Smooth muscle cell (in vitro differentiated cells): ENCODE measurements around the gene DCANP1. TPM values are rescaled to one million over a fixed set of nuclear protein-coding genes. Genes with fewer than 3 reads are reported as not detected.

Experiments
- DNase-seq: peaks from one replicate; lab custom pipeline; 2025; ENCODE audit not compliant: unreplicated experiment; lab: John Stamatoyannopoulos, UW
- H2AFZ ChIP-seq: fragments of 200-600 bp; sonication (generic); 2 replicates; pipeline ENCODE4 v1.6.0; 2016; ENCODE audit warnings: antibody characterized with exemption, low read depth, mild to moderate bottlenecking
- H3F3A ChIP-seq: fragments of 200-600 bp; sonication (generic); 2 replicates; pipeline ENCODE4 v1.6.0; 2017; ENCODE audit warnings: antibody characterized with exemption, low read depth
- H3K27ac ChIP-seq: fragments of 200-600 bp; sonication (generic); 2 replicates; pipeline ENCODE4 v1.5.1; 2016; ENCODE audit warnings: low read depth, mild to moderate bottlenecking
- H3K27me3 ChIP-seq: fragments of 200-600 bp; sonication (generic); 2 replicates; pipeline ENCODE4 v1.6.1; 2016; ENCODE audit warnings: low read depth, mild to moderate bottlenecking
- H3K36me3 ChIP-seq: fragments of 200-600 bp; sonication (generic); 2 replicates; pipeline ENCODE4 v1.5.1; 2016; ENCODE audit warnings: low read depth
- H3K4me1 ChIP-seq: fragments of 200-600 bp; sonication (generic); 2 replicates; pipeline ENCODE4 v1.5.1; 2016; ENCODE audit warnings: low read depth
- H3K4me2 ChIP-seq: fragments of 200-600 bp; sonication (generic); 2 replicates; pipeline ENCODE4 v1.6.0; 2016; ENCODE audit warnings: mild to moderate bottlenecking
- H3K4me3 ChIP-seq: fragments of 200-600 bp; sonication (generic); 2 replicates; pipeline ENCODE4 v1.5.1; 2016; ENCODE audit warnings: mild to moderate bottlenecking
- H3K79me2 ChIP-seq: fragments of 200-600 bp; sonication (generic); 2 replicates; pipeline ENCODE4 v1.6.0; 2016; ENCODE audit warnings: low read depth, mild to moderate bottlenecking
- H3K9ac ChIP-seq: fragments of 200-600 bp; sonication (generic); 2 replicates; pipeline ENCODE4 v1.6.0; 2016; ENCODE audit warnings: low read depth
- H3K9me3 ChIP-seq: fragments of 200-600 bp; sonication (generic); replicated peaks from 2 replicates; pipeline ENCODE4 v1.5.1; 2016; ENCODE audit warnings: low read depth
- H4K20me1 ChIP-seq: fragments of 200-600 bp; sonication (generic); 2 replicates; pipeline ENCODE4 v1.6.0; 2016; ENCODE audit warnings: low read depth
- CTCF ChIP-seq: fragments of 200-600 bp; sonication (generic); IDR thresholded peaks from 2 replicates; pipeline ENCODE4 v1.5.1; 2017; ENCODE audit warnings: borderline replicate concordance, mild to moderate bottlenecking, antibody characterized with exemption; ENCODE audit not compliant: insufficient read depth, poor library complexity, severe bottlenecking
- WGBS: methylation state at CpG from one replicate; pipeline ENCODE4 v1.1.7; 2016; ENCODE audit warnings: low lambda C conversion rate; 5-methylcytosine and 5-hydroxymethylcytosine counted together
- polyA plus RNA-seq: library from polyadenylated mRNA; unstranded; fragments of >200 nt; fragmentation: Nextera tagmentation; extraction: Ambion mirVana; gene quantifications from 2 replicates; pipeline ENCODE4 v1.2.1, GENCODE V29; 2016
- total RNA-seq: library from RNA; depleted of rRNA; stranded (reverse); fragments of >200 nt; gene quantifications from 2 replicates; pipeline ENCODE4 v1.2.3, GENCODE V29; 2014

Gene DCANP1
- total and polyA plus RNA-seq, 2 experiments from 2014 or later: not detected

- DNase-seq: no peak
- Histone ChIP-seq H3K4me1 (peaks cover 42% of the 10 kb centered on the region), H3F3A (peaks cover 18% of the 10 kb centered on the region), H3K9ac (no peak overlapping the region), H3K27ac (no peak overlapping the region), H3K79me2 (no peaks in the 10 kb centered on the region), H4K20me1 (no peaks in the 10 kb centered on the region), H2AFZ (peak overlapping the region; percentile 93), H3K4me3 (peak overlapping the region; percentile 53), H3K9me3 (no peaks in the 10 kb centered on the region), H3K4me2 (peak overlapping the region; percentile 87), H3K36me3 (no peaks in the 10 kb centered on the region), H3K27me3 (peaks cover 61% of the 10 kb centered on the region)
- TF ChIP-seq CTCF: no peak
- 5% methylated on average over 49 of the region's 49 CpGs for WGBS
Observed at GRCh38 chr5:135490245-135491037, 43.3 kb upstream of the DCANP1 start.

GRCh38 chr5:135489466-135490244, 42.5 kb upstream of the DCANP1 start:
- Histone ChIP-seq H3K9ac (no peak overlapping the region), H3F3A (peaks cover 18% of the 10 kb centered on the region), H2AFZ (peak overlapping the region; percentile 93)

GRCh38 chr5:135488727-135489465, 41.7 kb upstream of the DCANP1 start:
- Histone ChIP-seq H4K20me1 (no peaks in the 10 kb centered on the region), H3K36me3 (no peaks in the 10 kb centered on the region), H3K4me2 (peak overlapping the region; percentile 87), H3K9me3 (no peaks in the 10 kb centered on the region), H3K4me3 (peak overlapping the region; percentile 53), H3F3A (peaks cover 11% of the 10 kb centered on the region), H3K9ac (no peak overlapping the region), H3K27ac (no peak overlapping the region), H2AFZ (peak overlapping the region; percentile 82), H3K4me1 (peaks cover 39% of the 10 kb centered on the region), H3K79me2 (no peaks in the 10 kb centered on the region), H3K27me3 (peaks cover 60% of the 10 kb centered on the region)
- WGBS: 1% methylated on average over 34 of the region's 44 CpGs
- TF ChIP-seq CTCF: no peak
- DNase-seq: no peak

More at GRCh38 chr5:135489466-135490244, 42.5 kb upstream of the DCANP1 start:
- Histone ChIP-seq H3K27ac (no peak overlapping the region), H3K79me2 (no peaks in the 10 kb centered on the region), H3K9me3 (no peaks in the 10 kb centered on the region), H4K20me1 (no peaks in the 10 kb centered on the region), H3K36me3 (no peaks in the 10 kb centered on the region), H3K4me1 (peaks cover 42% of the 10 kb centered on the region), H3K4me2 (peak overlapping the region; percentile 87), H3K4me3 (peak overlapping the region; percentile 53), H3K27me3 (peaks cover 60% of the 10 kb centered on the region)
- no peak for DNase-seq
- WGBS: 3% methylated on average over 53 of the region's 53 CpGs
- no peak for TF ChIP-seq CTCF
